TTC549 (cell line): ENCODE measurements around the gene RHBDF2.

Experiments
- FAIRE-seq: peaks from 2 replicates; lab custom pipeline; 2012; peaks lifted over from hg19 to GRCh38; lab: Jason Lieb, UNC

RHBDF2 gene

GRCh38 chr17:76500747-76501017 lies 541 bp downstream of the RHBDF2 start:
- no peak for FAIRE-seq

- no peak for FAIRE-seq
These were observed 1.0 kb downstream of the RHBDF2 start for GRCh38 chr17:76500074-76500746.

- no peak for FAIRE-seq
These were observed 2.0 kb downstream of the RHBDF2 start for GRCh38 chr17:76499267-76499667.

GRCh38 chr17:76498876-76499251 lies 2.4 kb downstream of the RHBDF2 start:
- FAIRE-seq = no peak

DNA sequence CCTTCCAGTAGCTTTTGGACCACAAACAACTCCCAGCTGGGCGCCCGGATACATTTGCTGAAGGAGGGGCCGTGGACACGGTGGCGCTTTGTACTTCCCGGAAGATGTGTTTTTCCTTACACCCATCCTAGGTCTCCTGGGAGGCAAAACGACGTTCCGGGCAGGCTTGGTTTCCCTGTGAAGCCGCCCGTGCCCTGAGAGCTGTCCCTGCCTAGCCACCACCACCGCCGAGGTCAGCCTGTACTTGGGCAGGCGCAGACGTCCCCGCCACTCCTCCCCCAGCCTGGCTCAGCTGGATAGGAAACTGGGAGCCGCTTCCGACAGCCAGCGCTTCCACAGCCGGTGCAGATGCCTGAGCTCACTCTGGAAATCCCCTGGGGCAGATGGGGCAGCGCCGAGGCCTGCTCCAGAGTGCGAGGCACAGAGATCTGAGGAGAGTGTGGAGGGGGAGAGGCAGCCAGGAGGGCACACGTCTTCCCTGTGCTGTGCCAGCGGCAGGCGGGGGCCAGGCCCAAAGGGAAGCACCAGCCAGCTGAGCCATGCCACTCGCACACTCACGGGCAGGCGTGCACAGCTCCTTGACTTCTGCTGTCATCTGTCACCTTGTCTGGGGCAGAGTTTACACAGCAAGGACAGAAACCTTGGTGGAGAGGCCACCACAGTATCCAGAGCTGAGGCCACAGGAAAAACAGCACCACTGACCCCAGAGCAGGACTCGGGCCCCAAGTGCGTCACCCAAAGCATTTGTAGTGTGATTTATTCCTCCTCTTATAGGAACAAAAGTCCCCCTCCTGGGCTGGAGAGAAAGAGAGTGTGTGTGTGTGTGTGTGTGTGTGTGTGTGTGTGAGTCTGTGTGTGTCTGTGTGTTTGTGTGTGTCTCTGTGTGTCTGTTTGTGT lies 3.0 kb downstream of the RHBDF2 start:
- FAIRE-seq = no peak

DNA sequence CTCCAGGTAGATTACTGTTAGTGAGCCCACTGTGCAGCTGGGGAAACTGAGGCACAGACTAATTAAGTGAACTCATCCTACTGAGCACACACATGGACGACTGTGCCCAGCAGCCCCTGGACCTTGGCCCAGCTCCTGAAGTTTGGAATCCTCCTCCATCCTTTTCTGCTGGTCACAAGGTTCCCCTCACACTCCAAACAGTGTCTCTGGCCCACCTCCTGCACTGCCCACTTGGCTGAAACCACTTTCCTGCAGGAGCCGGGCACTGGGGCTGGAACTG lies 3.6 kb downstream of the RHBDF2 start:
- no peak for FAIRE-seq

DNA sequence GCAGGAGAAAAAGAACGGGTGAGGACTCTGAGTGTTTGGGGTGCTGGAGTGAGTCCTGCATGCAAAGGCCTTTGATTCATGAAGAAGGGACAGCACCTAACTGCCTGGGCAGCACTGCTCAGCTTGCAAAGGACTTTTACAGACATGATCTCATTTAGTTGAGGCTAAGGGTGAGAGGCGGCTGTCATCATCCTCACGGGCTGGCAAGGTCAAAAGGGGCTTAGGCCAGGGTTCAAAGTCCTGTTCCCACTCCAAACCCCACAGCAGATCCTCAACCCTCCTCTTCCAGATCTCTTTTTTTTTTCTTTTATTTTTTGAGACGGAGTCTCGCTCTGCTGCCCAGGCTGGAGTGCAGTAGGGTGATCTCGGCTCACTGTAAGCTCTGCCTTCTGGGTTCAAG lies 4.8 kb downstream of the RHBDF2 start:
- no peak for FAIRE-seq

GRCh38 chr17:76495663-76496400 lies 5.4 kb downstream of the RHBDF2 start:
- FAIRE-seq = no peak

GRCh38 chr17:76493505-76494167 lies 7.6 kb downstream of the RHBDF2 start:
- no peak for FAIRE-seq

DNA sequence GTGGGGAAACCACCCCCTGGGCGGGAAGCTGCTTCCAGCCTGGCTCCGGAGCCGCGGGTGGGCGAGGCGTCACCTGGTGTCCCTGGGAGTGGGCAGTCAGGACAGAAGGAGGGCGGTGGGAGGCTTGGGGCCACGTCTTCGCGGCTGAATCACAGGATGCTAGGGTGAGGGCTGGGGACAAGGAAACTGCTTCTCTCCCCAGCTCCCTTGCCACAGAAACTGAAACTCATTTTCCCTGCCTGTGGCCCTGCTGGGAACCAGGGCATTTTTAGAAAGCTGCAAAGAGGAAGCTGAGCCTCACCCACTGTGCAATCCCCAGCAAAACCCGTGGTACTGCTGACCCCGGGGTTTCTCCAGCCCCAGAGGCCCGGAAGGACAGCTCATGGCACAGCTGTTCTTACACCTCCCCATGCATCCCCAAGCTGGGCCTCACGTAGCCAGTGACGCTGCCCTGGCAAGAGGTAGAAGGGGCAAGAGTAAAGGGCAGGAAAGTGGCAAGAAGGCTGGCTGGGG lies 8.2 kb downstream of the RHBDF2 start:
- no peak for FAIRE-seq

DNA sequence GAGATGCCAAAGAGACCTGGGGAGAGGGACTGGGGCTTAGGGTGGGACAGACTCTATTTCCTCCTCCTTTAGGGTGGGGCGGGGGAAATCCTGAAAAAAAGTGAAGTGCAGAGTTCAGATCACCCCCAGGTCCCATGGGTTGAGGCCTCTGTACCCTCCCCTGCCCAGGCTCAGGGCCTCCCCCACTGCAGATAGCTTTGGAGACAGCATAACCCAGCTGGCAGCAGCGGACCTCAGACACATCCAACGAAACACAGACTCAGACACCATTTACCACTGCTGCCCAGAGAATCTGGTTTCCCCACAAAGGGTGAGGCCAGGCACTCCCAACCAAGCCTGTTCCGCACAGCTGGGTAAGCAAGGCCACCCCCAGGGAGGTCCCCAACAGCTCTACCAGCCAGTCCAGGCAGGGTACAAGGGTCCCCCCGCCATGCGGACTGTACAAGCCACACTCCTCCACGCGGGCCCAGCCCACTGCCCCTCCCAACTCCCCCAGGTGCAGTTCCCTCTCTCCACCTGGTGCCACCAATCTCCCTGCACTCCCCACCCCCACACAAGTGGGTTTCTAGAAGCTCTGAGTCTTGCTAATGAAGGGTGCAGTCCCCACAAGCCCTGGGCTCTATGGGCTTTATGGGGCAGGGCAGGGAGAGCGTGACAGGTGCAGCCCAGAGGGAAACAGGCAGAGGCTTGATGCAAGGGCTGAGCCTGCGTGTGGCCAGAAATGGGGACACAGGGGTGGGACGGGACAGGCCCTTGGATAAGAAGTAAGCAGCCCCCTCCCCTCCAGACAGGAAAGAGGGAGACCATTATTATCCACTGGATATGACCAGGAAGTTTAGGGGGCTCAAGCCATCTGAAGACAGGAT lies 8.9 kb downstream of the RHBDF2 start:
- FAIRE-seq = no peak

DNA sequence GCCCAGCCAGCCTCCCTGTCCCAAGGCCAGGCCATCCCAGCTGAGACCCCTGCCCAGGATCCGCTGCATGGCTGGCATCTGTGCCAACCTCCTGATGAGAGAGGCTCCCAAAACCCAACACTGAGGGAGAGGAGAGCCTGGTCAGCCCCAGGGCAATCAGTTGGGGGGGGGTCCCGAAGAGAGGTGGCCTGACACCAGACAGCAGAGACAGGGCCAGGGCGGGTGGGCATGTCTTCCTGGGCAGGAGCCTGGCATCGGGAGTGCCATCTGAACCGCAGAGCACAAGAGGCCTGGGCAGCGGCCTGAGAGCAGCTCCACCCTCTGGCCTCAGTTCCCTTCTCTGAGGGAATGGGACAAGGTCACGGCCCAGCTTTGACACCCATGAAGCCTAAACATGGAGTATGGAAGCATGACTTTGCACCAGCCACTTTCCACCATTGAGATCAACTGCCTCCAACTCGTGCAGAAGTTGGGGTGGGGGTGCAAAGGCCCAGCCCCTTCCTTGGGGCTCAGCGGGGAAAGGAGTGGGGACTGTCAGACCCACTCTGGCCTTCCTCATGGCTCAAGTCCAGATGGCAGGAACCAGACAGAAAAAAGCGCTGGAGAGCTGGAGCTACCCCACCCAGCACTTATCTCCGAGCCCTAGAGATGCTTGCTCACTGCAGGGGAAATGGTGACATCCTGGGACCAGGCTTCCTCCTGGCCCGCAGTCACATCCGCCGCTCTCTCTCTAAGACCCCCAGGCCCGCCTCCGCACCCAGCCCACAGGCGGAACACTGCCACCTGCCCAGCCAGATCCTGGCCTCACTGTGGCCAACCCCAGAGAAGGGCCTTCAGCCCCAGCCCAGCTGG lies 9.7 kb downstream of the RHBDF2 start:
- no peak for FAIRE-seq

DNA sequence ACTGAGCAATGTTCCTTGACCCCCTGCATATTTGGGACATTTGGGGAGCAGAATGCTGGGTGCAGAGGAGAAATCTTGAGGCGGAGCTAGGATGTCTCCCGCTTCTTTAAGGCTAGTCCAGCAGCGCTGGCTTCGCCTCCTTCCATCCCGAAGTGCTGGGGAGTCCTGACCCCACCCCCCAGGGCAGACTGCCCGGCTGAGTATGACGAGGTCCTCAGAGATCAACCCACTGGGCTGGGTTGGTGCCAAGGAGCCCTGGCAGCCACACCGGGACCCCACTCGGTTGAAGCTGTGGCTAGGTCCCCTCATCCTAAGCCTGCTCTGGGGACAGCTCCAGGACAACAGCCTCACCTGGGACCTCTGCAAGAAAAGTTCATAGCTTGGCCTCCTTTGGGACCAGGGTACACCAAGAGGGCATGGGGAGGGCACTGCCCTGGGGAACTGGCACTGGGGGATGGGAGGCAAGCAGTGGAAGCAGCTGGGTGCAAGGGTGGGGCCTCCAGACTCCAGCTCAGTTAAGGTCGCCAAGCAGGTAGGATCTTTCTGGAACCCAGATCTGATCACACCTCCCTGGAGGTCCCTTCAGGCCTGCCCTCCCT lies 11.0 kb downstream of the RHBDF2 start:
- no peak for FAIRE-seq

DNA sequence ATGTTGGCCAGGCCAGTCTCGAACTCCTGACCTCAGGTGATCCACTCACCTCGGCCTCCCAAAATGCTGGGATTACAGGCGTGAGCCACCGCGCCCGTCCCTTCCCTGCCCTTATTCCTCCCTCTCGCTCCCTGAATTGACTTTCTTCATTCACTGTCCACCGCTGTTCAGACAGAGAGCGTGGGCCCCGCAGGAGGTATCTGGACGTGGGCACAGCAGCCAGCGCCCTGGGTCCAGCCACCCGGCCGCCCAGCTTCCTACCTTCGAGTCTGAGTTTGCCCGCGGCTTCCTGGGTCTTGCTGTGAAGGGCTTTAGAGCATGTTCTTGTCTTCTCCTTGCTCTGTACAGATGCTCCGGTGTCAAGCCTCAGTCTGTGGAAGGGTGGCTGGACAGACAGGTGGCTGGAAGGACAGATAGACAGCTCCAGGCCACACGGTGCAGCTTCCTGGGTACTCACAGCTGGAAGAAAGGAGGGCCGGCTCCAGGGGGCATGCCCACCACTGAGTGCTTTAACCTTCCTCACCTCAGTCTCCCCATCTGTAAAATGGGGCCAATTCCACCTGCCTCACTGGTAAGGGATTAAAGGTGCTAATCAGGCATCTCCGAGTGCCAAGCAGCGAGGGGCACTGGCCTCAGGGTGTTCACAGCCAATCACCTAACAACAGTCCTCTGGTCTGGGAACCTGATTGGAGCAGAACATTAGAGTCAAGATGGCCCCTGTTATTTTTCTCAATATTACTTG lies 13.6 kb downstream of the RHBDF2 start:
- no peak for FAIRE-seq

GRCh38 chr17:76485569-76485968 lies 15.7 kb downstream of the RHBDF2 start:
- no peak for FAIRE-seq

GRCh38 chr17:76484228-76484725 lies 16.9 kb downstream of the RHBDF2 start:
- no peak for FAIRE-seq

DNA sequence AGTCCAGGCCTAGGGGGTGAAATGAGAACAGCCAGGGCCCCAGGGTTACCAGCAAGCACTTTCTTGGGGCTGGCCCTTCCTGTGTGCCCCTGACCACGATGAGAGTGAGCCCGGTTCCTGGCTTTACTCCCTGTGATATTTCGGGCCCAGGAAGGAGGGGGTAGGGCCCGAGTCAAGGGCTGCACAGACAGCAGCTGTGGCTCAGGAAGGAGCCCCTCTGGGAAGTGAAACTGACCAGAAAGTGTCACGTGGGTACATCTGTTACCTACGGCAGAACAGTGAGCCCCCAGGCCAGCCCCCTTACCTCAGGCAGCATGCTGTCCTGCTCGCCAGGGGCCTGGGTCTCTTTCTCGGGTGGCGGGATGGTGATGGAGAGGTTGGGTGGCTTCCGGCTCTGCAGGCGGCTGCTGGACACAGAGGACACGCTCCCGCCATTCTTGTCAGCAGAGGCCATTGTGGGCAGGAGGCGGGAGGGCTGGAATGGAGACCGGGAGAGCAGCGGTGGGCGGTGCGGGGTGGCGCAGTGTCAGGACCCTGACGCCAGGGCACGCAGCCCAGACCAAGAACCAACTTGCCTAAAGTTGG lies 20.1 kb downstream of the RHBDF2 start:
- FAIRE-seq = no peak

- FAIRE-seq = no peak
These were observed 20.6 kb downstream of the RHBDF2 start for GRCh38 chr17:76480632-76481031.

DNA sequence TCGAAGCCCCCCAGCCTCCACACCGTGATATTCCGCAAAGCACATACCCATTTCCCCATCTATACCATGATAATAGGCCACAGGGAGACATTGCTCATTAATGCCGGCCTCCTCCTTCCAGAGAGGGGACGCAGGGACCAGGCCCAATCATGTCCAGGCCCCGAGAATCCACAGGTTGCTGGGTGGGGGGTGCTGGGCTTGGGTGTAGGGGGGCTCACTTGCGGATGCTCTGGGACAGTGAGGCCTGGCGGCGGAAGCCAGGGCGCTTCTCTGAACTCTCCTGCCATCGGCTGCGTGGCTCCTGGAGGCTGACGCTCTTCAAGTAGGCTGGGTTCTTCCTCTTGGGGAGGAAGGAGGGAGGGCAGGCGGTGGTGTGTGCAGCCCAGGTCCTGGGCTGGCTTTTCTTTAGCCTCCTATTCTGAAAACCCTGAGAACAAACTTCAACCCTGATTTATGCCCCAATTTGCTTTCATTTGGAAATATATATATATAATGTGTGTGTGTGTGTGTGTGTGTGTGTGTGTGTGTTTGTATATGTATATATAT lies 21.6 kb downstream of the RHBDF2 start:
- no peak for FAIRE-seq
